Measurements from ENCODE around the gene RBP3.

RBP3 gene

DNA sequence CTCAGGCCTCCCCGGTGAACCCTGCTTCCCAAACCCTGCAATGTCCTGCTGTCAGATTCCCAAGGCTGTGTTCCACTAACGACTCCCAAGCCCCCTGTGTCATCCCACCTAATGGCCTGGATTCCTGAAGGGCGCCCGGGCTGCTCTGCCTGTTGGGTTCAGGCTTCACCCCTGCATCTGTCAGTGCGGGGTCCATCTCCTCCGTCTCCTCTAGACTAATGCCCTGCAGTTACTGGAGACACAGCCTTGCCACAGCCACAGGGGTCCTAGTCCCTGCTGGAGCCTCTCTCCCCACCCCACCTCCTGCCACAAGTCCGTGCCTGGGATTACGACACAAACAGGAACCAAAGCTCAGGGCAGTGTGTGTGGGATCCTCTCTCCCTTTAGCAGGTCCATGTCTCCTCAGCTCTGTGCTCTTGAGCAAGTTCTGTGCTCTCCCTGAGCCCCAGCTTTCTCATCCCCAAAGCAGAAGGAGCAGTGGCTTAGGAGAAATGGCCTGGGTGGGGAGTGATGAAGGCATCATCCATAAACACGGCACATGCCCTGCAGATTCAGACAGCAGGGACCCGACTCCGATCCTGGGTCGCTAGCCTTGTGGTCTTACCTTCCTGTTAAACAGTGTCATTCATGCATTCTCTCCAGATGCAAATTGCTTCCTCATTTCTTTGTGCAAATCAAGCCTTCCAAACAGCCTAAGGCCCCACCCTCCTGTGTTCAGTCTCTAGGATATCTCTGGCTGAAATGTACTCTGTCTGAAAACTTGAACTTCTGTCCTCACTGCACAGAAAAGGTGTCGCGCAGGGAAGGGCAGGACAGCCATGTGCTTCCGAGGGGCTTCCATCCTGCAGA is 8.2 kb upstream of the RBP3 start:
- DNase-seq = peak in 1 of 2 donors; percentile 4
- Mint-ChIP-seq H3K4me3 (no peak overlapping the region), H3K27me3 (peaks cover 27% of the 10 kb centered on the region), H3K9me3 (no peaks in the 10 kb centered on the region), H3K27ac (no peak overlapping the region), H3K4me1 (no peaks in the 10 kb centered on the region)
- ATAC-seq = peak; percentile 9

DNA sequence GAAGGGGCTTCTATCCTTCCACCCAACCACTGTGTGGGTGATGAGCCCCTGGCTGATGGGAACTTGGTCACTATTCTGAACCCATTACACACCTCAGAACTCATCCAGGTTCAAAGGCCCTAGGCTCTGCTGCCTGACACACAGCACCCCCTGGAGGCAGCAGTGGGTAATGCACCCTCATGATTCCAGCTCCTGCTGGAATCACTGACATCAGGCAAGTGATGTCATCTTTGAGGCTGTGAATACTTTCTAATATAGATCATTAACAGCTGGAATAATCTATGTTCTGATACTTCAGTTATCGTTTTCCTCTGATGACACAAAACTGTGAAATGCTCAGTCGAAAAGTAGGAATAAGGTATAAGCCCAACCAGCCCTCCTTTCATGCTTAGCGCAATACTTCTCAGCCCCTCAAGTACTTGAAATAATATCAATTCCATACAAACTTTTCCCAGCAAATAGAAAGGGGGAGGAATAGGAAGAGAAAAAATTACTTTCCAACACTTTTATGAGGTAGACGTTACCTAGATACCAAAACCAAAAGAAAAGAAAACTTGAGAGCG is 7.5 kb upstream of the RBP3 start:
- H3K4me3 Mint-ChIP-seq = no peak overlapping the region
- no peaks in the 10 kb centered on the region for H3K9me3 Mint-ChIP-seq
- no peaks in the 10 kb centered on the region for H3K4me1 Mint-ChIP-seq
- peak; percentile 57 for ATAC-seq
- no peak overlapping the region for H3K27ac Mint-ChIP-seq
- DNase-seq = peak; percentile 62
- peaks cover 25% of the 10 kb centered on the region for H3K27me3 Mint-ChIP-seq

DNA sequence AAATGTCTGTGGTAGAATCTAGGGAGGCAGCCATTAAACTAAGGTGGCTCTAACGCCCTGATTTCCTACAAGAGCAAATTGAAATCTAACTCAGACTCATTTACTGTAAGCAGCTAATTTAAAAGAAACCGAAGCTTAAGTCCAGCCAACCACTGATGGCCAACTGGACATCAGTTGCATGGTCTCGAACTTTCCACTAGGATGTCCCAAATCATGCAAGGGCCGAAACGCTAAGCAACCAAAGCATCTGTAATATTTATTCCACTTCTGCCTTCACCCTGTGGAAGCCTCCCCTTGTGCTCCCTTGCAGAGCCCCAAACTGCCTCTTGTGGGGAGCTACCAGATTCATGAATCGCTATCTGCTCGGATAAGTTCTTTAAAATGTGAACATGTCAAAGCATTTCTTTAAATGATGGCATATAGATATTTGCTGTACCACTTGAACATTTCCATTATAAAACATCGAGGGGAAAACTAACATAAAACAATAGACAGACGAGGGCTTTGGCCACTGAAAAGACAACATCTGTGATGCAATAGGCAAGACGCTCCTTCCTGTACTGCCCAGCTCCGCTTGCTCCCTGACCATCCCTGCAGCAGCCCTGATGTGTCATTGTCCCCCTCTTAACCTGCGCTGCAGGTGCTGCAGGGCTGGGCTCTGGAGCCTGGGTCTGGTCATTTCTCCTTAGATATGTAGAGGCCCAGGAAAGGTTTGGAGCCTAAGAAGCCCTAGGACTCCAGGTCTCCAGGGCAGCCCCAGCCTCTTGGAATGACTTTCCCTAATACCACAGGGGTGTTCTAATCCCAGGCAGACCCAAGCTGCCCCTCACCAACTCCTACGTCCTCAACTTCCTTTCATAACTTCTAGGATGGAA is 2.9 kb upstream of the RBP3 start:
- H3K27ac Mint-ChIP-seq = no peak overlapping the region
- no peaks in the 10 kb centered on the region for H3K4me1 Mint-ChIP-seq
- H3K9me3 Mint-ChIP-seq = no peaks in the 10 kb centered on the region
- DNase-seq = no peak
- no peak for ATAC-seq
- peaks cover 5% of the 10 kb centered on the region for H3K27me3 Mint-ChIP-seq
- no peak overlapping the region for H3K4me3 Mint-ChIP-seq

DNA sequence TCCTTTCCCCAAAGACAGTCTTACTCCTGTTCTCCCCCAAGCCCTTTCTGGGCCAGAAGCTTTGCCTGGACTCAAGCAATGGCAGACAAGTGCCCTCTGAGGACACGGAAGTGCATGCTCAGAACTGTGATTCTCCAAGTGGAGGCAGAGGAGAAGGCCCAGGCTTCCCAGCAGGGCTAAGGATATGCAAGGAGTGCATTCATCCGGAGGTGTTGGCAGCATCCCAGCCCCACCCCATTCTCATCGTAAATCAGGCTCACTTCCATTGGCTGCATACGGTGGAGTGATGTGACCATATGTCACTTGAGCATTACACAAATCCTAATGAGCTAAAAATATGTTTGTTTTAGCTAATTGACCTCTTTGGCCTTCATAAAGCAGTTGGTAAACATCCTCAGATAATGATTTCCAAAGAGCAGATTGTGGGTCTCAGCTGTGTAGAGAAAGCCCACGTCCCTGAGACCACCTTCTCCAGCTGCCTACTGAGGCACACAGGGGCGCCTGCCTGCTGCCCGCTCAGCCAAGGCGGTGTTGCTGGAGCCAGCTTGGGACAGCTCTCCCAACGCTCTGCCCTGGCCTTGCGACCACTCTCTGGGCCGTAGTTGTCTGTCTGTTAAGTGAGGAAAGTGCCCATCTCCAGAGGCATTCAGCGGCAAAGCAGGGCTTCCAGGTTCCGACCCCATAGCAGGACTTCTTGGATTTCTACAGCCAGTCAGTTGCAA is 1.4 kb upstream of the RBP3 start:
- Mint-ChIP-seq H3K4me3 (no peak overlapping the region), H3K27me3 (no peaks in the 10 kb centered on the region), H3K27ac (no peak overlapping the region), H3K4me1 (no peaks in the 10 kb centered on the region), H3K9me3 (no peaks in the 10 kb centered on the region)
- no peak for DNase-seq
- ATAC-seq = no peak

DNA sequence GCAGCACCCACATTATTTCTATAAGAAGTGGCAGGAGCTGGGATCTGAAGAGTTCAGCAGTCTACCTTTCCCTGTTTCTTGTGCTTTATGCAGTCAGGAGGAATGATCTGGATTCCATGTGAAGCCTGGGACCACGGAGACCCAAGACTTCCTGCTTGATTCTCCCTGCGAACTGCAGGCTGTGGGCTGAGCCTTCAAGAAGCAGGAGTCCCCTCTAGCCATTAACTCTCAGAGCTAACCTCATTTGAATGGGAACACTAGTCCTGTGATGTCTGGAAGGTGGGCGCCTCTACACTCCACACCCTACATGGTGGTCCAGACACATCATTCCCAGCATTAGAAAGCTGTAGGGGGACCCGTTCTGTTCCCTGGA is 874 bp upstream of the RBP3 start:
- Mint-ChIP-seq H3K4me1 (no peaks in the 10 kb centered on the region), H3K27me3 (no peaks in the 10 kb centered on the region), H3K9me3 (no peaks in the 10 kb centered on the region), H3K27ac (no peak overlapping the region), H3K4me3 (no peak overlapping the region)
- DNase-seq = no peak
- no peak for ATAC-seq

DNA sequence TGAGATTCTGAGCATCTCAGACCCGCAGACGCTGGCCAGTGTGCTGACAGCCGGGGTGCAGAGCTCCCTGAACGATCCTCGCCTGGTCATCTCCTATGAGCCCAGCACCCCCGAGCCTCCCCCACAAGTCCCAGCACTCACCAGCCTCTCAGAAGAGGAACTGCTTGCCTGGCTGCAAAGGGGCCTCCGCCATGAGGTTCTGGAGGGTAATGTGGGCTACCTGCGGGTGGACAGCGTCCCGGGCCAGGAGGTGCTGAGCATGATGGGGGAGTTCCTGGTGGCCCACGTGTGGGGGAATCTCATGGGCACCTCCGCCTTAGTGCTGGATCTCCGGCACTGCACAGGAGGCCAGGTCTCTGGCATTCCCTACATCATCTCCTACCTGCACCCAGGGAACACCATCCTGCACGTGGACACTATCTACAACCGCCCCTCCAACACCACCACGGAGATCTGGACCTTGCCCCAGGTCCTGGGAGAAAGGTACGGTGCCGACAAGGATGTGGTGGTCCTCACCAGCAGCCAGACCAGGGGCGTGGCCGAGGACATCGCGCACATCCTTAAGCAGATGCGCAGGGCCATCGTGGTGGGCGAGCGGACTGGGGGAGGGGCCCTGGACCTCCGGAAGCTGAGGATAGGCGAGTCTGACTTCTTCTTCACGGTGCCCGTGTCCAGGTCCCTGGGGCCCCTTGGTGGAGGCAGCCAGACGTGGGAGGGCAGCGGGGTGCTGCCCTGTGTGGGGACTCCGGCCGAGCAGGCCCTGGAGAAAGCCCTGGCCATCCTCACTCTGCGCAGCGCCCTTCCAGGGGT is 703 bp downstream of the RBP3 start:
- no peaks in the 10 kb centered on the region for H3K4me1 Mint-ChIP-seq
- ATAC-seq (no peak), DNase-seq (no peak)
- H3K9me3 Mint-ChIP-seq = no peaks in the 10 kb centered on the region
- H3K27me3 Mint-ChIP-seq = no peaks in the 10 kb centered on the region
- H3K27ac Mint-ChIP-seq = peak overlapping the region in 1 of 2 donors; percentile 30
- no peak overlapping the region for H3K4me3 Mint-ChIP-seq

DNA sequence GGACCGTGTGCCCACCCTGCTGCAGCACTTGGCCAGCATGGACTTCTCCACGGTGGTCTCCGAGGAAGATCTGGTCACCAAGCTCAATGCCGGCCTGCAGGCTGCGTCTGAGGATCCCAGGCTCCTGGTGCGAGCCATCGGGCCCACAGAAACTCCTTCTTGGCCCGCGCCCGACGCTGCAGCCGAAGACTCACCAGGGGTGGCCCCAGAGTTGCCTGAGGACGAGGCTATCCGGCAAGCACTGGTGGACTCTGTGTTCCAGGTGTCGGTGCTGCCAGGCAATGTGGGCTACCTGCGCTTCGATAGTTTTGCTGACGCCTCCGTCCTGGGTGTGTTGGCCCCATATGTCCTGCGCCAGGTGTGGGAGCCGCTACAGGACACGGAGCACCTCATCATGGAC is 1.4 kb downstream of the RBP3 start:
- no peaks in the 10 kb centered on the region for H3K4me1 Mint-ChIP-seq
- H3K27ac Mint-ChIP-seq = no peak overlapping the region
- H3K4me3 Mint-ChIP-seq = no peak overlapping the region
- H3K27me3 Mint-ChIP-seq = no peaks in the 10 kb centered on the region
- H3K9me3 Mint-ChIP-seq = no peaks in the 10 kb centered on the region
- ATAC-seq (no peak), DNase-seq (no peak)

DNA sequence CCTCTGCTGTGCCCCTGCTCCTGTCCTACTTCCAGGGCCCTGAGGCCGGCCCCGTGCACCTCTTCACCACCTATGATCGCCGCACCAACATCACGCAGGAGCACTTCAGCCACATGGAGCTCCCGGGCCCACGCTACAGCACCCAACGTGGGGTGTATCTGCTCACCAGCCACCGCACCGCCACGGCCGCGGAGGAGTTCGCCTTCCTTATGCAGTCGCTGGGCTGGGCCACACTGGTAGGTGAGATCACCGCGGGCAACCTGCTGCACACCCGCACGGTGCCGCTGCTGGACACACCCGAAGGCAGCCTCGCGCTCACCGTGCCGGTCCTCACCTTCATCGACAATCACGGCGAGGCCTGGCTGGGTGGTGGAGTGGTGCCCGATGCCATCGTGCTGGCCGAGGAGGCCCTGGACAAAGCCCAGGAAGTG is 1.8 kb downstream of the RBP3 start:
- Mint-ChIP-seq H3K9me3 (no peaks in the 10 kb centered on the region), H3K27ac (no peak overlapping the region), H3K27me3 (no peaks in the 10 kb centered on the region), H3K4me1 (no peaks in the 10 kb centered on the region), H3K4me3 (no peak overlapping the region)
- ATAC-seq = no peak
- no peak for DNase-seq

DNA sequence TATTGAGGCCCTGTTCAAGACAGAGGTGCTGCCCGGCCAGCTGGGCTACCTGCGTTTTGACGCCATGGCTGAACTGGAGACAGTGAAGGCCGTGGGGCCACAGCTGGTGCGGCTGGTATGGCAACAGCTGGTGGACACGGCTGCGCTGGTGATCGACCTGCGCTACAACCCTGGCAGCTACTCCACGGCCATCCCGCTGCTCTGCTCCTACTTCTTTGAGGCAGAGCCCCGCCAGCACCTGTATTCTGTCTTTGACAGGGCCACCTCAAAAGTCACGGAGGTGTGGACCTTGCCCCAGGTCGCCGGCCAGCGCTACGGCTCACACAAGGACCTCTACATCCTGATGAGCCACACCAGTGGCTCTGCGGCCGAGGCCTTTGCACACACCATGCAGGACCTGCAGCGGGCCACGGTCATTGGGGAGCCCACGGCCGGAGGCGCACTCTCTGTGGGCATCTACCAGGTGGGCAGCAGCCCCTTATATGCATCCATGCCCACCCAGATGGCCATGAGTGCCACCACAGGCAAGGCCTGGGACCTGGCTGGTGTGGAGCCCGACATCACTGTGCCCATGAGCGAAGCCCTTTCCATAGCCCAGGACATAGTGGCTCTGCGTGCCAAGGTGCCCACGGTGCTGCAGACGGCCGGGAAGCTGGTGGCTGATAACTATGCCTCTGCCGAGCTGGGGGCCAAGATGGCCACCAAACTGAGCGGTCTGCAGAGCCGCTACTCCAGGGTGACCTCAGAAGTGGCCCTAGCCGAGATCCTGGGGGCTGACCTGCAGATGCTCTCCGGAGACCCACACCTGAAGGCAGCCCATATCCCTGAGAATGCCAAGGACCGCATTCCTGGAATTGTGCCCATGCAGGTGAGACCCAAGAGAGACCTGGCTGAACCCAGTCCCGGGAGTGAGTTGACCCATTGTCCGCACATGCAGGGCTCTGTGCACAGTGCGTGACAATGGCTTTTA is 2.8 kb downstream of the RBP3 start:
- Mint-ChIP-seq H3K9me3 (no peaks in the 10 kb centered on the region), H3K4me1 (no peaks in the 10 kb centered on the region), H3K4me3 (no peak overlapping the region), H3K27ac (no peak overlapping the region), H3K27me3 (no peaks in the 10 kb centered on the region)
- ATAC-seq (no peak), DNase-seq (no peak)

DNA sequence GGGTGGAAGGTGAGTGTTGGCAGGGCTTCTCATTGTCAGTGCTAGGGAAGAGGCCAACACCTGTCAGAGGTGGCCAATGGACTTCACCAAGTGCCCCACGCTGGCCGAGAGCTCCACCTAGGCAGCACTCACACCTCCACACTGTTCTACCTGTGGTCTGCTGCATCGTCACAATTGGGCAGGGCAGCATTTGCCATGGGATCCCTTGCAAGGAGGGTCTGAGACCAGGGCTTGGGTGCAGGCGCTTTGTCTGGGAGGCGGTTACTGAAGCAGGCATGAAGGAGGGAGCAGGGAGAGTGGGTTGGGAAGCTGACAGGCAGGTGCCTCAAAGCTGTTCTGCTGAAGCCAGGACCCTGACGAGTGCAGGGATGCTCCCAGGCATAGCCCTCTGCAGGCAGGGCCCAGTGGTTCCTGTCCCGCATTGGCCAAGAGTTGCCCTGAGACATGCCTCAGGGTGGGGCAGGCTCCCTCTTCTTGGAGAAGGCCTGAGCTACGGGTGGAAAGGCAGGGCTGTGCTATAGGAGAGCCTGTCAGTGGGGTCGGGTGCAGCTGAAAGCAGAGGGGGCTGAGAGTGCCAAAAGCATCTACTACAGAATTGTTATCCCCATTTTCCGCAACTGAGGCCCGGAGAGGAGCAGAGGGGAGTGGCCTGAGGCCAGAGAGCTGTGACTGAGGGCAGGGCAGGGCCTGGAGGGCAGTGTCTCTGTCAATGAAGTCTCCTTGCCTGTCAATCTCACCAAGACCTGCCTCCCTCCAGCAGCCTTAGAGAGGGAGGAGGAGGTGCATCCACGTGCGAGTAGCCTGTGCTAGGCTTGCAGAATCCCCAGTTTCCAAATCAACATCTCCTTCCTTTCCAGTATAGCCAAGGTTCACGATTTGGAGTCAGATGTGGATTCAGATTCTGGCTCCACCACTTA is 4.0 kb downstream of the RBP3 start:
- no peaks in the 10 kb centered on the region for H3K27me3 Mint-ChIP-seq
- DNase-seq (no peak), ATAC-seq (no peak)
- no peak overlapping the region for H3K4me3 Mint-ChIP-seq
- H3K4me1 Mint-ChIP-seq = no peaks in the 10 kb centered on the region
- no peaks in the 10 kb centered on the region for H3K9me3 Mint-ChIP-seq
- no peak overlapping the region for H3K27ac Mint-ChIP-seq

DNA sequence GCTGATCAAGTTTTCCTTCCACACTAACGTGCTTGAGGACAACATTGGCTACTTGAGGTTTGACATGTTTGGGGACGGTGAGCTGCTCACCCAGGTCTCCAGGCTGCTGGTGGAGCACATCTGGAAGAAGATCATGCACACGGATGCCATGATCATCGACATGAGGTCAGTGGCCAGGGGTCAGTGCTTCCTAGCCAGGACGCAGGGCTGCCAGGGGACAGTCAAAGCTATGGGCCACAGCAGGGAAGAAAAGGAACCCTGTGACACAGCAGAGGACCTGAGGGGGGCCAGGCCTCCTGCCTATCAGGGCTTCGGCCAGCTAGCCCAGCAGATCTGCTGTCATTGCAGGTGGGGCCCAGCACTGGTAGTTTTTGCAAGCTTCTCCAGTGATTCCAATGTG is 5.2 kb downstream of the RBP3 start:
- no peak overlapping the region for H3K27ac Mint-ChIP-seq
- no peak for DNase-seq
- H3K27me3 Mint-ChIP-seq = no peaks in the 10 kb centered on the region
- H3K4me1 Mint-ChIP-seq = no peaks in the 10 kb centered on the region
- no peaks in the 10 kb centered on the region for H3K9me3 Mint-ChIP-seq
- no peak for ATAC-seq
- H3K4me3 Mint-ChIP-seq = no peak overlapping the region

DNA sequence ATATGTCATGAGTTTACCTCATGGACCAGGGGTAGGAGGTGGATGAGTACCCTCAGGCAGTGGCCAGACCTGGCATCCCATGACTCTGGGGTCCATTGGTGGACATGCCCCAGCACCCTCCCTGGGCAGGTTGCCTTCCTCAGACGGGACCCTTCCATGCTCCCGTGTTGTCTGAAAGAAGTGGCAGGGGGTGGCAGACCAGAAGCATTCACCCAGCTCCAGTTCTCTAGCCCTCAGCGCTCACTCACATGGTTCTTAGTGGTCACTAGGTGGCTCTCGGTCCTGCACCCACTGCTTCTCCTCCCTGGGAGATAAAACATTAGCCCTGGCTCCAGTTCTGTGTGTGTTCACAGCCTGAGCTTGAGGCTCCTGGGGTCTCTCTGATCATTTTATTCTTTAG is 6.0 kb downstream of the RBP3 start:
- no peak for ATAC-seq
- H3K4me1 Mint-ChIP-seq = no peaks in the 10 kb centered on the region

DNA sequence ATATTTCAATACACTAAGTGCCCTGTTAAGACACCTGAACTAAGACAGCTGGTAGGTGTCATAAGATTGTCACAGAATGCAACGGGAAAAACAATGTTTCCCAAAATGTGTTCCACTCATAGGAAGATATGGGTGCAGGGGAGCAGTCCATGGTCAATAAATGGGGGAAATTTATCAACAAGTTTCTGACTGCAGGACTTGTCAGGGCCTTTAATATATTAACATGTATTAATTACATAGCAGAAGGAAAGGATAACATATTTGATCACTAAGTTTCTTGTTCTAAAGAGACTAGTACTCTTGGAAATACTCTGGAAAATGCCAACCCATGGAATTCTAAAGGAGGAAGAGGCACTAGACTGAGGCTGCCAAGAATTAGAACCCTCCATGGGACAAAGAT is 6.7 kb downstream of the RBP3 start:
- DNase-seq = no peak
- Mint-ChIP-seq H3K9me3 (no peaks in the 10 kb centered on the region), H3K27ac (no peak overlapping the region), H3K4me3 (no peak overlapping the region), H3K27me3 (no peaks in the 10 kb centered on the region), H3K4me1 (no peaks in the 10 kb centered on the region)
- no peak for ATAC-seq

More for the DNA sequence above, 6.0 kb downstream of the RBP3 start:
- Mint-ChIP-seq H3K27ac (no peak overlapping the region), H3K27me3 (no peaks in the 10 kb centered on the region), H3K9me3 (no peaks in the 10 kb centered on the region), H3K4me3 (no peak overlapping the region)
- no peak for DNase-seq
